Measurements from ENCODE around the gene PIGV.

DNA sequence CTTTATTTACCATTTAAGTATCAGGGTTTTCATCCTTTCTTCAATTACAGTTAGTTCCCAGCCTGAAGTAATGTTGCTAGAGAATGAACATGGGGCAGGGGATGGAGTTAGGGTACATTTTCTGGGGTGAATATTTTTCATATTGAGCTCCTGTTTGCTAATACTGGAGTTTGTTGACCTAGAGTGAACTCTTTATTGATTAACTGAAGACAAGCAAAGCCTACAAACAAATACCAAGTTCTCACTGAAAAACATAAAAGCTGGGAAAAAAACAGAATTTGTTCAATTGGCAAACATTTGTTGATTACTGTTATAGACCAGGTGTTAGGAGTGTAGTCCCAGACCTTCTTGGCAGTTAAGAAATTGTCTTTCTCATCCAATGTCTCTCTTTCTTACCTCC lies 28.2 kb upstream of the PIGV start:
- TF ChIP-seq, protein P1, sequence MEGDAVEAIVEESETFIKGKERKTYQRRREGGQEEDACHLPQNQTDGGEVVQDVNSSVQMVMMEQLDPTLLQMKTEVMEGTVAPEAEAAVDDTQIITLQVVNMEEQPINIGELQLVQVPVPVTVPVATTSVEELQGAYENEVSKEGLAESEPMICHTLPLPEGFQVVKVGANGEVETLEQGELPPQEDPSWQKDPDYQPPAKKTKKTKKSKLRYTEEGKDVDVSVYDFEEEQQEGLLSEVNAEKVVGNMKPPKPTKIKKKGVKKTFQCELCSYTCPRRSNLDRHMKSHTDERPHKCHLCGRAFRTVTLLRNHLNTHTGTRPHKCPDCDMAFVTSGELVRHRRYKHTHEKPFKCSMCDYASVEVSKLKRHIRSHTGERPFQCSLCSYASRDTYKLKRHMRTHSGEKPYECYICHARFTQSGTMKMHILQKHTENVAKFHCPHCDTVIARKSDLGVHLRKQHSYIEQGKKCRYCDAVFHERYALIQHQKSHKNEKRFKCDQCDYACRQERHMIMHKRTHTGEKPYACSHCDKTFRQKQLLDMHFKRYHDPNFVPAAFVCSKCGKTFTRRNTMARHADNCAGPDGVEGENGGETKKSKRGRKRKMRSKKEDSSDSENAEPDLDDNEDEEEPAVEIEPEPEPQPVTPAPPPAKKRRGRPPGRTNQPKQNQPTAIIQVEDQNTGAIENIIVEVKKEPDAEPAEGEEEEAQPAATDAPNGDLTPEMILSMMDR (conservative IDR thresholded peaks at IDR 0.05): no peak
- no peak for TF ChIP-seq EZH2 (IDR thresholded peaks at IDR 0.05; ENCODE audit: low read depth)

Data from PC-9 (cell line).